ENCODE data around the gene ASXL2.
"Not testable (repeated sequence)": the region's sequence is repeated elsewhere in the genome, so short reads cannot be mapped to it uniquely, and the experiment has no call there.

The ASXL2 gene

DNA sequence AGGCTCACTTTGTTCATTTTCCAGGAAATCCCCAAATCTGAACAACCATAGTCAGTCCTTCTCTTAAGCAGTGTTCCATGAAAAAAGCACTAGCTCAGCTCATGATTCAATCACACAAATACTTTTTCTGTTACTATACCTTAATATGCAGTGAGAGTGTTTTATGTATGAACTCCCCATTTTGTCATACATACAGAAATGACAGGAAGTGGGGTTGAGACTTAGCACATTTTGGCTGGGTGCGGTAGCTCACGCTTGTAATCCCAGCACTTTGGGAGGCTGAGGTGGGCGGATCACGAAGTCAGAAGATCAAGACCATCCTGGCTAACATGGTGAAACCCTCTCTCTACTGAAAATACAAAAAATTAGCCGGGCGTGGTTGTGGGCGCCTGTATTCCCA is 149.7 kb downstream of the ASXL2 start:
- no peak for DNase-seq

DNA sequence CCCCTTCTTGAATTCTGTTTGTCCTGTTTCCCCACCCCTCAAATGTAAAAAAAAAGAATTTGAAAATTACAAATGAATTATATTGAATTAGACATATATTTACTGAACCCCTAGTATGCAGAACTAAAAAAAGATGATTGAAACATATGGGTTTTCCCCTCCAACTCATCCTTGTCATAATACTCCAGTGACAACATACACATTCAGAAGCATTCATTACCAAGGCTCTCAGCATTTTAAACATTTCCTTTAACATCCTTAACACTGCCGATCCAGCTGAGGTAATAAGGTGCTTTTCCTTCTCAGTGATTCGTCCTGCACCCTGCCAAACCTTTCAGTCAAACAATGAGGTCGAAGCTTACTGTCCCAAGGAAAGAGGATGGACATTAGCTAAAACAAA is 151.8 kb downstream of the ASXL2 start:
- DNase-seq: no peak

DNA sequence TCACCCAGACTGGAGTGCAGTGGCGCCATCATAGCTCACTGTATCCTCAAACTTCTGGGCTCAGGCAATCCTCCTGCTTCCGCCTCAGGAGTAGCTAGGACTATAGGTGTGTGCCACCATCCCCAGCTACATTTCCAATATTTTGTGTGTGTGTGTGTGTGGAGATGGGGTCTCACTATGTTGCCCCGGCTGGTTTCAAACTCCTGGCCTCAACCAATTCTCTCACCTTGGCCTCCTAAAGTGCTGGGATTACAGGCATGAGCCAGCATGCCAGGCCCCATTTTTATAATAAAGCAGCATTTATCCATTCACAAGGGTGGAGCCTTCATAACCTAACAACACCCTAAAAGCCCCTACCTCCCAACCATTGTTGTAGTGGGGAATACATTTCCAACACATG is 152.4 kb downstream of the ASXL2 start:
- no peak for DNase-seq

DNA sequence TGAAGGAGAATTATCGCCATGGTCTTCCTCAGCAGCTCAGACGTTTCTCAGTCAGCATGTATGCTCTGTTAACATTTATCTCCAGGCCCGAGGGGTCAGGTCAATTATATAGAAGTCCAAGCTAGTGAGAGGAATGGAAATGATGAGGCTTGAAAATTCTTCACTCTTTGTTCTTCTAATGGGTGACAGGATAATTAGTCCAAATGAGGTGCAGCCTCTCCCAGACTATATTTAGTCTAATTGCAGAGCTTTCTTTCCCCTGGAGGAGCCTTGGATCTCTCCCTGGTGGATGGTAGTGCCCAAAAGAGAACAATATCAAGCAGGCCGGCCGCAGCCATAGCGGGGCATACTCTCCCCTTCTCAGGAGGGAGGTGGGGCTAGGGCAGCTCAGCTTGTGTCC is 153.5 kb downstream of the ASXL2 start:
- no peak for DNase-seq

DNA sequence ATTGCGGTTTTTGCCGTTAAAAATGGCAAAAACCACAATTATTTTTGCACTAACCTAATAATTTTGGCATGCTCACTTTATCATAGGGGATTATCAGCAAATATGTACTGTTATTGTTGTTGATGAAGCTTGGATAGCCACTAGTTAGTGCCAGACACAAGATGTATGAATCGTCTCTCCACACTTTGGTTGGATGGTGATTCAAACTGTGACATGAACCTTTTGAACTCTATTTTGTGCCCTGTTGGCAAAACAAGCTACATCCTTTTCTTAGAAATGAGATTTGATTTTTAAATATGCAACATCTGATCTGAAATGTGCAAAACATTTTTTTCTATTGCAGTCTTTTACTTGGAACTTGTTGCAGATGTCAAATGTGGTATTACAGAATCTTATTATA is 156.1 kb downstream of the ASXL2 start:
- no peak for DNase-seq

DNA sequence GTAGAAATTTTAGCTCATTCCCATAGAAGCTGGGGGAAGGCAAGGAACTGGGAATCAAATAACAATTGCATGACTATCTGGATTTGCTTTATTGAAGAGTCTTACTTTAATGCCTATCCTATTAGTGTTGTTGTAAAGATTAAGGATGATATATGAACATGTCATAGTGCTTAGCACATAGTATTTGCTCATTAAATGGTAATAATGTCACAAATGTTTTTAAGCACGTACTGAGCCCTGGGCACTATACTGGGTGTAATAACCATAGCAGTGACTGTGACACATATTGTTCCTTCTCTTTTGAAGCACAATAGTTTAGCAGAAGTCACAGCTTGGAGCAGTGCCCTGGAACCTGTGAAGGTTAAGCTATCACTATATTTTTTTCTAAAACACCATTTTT is 157.7 kb downstream of the ASXL2 start:
- no peak for DNase-seq

DNA sequence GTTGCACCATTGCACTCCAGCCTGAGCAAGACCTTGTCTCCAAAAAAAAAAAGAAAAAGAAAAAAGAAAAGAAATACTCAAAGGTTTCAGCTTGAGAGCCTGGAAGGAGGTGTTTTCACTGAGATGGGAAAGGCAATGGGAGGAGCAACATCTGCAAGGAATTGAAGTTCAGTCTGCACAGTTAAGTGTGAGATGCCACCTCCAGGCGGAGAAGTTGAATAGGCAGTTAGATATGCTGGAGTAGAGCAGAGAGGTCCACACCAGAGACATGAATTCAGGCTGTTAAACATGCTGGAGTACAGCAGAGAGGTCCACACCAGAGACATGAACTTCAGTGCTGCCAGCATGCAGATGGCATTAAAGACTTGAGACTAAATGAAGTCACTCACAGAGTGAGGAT is 163.5 kb downstream of the ASXL2 start:
- DNase-seq: no peak

DNA sequence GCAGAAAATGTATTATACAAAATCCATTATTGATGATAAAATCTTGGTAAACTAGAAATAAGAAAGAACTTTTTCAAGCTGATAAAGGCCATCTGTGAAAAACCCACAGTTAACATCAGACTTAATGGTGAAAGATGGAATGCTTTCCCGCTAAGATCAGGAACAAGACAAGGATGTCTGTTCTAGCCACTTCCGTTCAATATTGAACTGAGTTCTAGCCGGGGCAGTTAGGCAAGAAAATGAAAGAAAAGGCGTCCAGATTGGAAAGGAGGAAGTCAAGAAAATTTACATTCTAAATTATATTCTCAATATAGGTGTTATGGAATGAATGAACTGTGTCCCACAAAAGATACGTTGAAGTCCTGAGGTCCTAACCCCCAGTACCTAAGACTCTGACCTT is 165.8 kb downstream of the ASXL2 start:
- no peak for DNase-seq

DNA sequence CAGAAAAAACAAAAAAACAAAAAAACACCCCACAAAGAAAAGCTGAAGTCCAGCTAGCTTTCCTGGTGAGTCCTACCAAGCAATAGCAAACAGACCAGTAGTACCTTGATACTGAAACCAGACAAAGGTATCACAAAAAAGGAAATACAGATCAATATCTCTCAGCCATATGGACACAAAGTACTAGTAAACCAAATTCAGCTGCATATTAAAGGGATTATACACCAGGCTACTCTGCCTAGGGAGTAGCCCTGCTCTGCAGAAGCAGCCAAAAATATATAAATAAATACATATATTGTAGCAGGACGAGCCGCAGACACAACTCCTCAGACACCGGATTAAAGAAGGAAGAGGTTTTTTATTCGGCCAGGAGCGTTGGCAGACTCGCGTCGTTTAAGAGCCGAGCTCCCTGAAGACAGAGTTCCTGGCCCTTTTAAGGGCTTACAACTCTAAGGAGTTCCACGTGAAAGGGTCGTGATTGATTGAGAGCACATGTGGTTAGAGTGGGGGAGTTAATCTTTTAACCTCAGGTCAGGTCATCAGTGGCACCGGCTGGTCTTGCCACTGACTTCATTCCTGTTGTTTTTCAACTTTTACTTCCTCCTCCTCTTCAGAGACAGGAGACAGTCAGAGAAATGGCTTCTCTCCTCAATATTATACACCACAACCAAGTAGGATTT is 166.5 kb downstream of the ASXL2 start:
- DNase-seq: no peak

DNA sequence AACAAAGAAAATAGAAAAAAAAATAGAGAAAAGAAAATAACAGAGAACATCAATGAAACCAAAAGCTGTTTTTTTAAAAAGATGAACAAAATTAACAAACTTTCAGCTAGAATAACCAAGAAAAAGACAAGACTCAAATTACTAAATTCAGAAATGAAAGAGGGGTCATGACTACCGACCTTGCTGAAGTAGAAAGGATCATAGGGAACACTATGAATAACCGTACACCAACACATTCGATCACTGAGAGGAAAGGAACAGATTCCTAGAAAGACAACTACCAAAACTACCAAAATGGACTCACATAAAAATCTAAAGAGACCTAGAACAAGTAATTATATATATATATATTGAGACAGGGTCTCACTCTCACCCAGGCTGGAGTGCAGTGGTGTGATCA is 167.5 kb downstream of the ASXL2 start:
- DNase-seq: no peak

DNA sequence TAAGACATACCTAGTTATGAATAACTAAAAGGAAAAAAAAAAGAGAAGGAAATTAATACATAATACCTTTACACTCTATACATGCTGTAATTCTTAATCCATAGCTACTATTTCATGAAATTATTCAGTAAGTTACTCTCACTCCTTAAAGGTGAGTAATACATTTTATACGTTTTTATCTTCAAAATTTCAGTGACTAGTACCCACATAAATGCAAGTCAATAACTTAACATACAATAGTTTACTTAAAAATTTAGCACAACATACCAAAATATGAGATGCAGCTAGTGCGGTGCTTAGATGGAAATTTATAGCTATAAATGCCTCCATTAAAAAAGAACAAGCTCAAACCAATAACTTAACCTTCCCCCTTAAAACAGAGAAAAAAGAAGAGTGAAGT is 168.9 kb downstream of the ASXL2 start:
- DNase-seq: no peak

DNA sequence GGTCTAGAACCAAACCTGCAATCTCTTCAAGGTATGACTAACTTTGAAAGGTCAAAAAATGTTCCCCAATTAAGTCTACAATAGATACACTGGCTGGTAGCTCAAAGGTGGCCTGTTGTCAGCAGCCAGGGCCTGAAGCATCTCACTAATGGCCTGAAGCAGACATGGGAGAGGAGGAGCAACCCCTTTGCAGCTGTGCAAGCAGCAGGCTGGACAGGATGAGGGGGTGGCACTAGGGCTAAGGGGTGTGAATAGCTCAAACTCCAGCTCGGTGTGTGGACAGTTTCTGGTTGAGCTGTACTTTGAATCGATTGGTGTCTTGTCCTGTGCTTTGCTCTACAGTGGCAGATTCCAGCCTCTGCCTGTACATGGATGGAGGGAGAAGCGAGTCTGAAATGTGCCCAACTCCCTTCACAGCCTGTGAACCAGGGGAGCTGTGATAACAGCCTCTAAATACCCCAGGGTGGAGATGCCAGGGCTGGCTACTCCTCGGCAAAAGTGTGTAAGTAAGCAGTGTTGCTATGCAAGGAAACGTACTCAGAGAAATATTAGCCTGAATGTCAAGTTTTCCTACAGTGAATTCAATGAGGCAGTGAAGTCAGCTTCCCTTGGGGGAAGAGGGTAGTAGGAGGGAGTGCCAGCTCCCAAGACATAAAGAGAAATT is 170.2 kb downstream of the ASXL2 start:
- no peak for DNase-seq

DNA sequence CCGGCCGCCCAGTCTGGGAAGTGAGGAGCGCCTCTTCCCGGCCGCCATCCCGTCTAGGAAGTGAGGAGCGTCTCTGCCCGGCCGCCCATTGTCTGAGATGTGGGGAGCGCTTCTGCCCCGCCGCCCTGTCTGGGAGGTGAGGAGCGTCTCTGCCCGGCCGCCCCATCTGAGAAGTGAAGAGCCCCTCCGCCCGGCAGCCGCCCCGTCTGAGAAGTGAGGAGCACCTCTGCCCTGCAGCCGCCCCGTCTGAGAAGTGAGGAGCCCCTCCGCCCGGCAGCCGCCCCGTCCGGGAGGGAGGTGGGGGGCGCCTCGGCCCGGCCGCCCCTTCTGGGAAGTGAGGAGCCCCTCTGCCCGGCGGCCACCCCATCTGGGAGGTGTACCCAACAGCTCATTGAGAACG is 172.7 kb downstream of the ASXL2 start:
- not testable (repeated sequence) for DNase-seq

DNA sequence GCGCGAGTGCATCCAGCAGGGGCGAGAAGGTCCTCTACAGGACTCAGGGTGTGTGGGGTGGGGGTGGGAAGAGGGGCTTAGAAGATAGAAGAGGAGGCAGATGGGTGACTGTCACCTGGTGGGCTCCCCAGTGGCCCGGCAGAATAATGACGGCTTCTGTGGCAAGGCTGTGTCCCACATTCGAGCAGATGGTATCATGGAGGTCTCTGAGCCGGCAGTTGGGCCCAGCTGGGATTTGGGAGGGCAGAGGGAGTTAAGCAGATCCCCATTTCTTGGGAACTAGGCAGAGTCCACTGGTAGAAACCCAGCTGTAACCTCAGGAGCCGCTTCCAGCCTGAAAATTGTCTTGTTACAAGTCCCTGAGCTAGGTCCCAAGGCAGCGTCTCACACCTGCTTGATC is 176.5 kb downstream of the ASXL2 start:
- no peak for DNase-seq

DNA sequence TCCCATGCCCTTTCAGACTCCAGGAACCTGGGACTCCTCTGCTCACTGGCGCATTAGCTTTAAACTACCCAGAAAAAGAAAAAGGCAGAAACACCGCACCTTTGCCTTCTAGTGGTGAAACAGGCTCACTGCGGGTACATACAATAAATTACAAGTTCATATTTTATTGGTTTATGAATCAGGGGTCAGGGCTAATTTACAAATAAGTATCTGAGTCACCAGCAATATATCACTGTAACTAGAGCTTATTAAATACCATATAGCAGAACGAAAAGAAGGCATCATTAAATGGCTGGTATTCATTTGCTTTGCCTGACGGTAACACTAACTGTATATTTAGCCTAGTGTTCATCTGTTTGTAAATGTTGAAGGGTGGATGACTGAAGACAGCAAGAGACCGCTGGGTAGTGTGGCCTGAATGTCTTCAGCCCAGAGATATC is 178.0 kb downstream of the ASXL2 start:
- DNase-seq: no peak

DNA sequence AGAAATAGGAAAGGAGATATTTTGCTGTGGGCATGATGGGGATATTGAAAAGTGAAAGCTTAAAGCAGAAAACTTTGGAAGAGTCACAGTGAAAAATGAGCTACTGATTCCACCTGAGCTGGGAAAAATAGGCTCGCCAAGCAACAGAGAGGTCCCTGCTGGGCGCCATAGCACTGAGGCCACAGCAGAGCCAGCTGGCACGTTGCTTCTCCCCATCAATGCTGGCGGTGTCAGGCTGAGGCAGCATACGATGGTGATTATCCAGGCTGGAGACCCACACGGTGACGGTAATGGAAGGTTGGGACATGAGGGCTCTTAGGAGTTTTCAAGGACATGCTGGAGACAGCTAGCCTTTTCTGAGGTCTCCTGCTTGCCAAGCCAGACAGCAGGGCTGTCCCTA is 179.1 kb downstream of the ASXL2 start:
- no peak for DNase-seq

DNA sequence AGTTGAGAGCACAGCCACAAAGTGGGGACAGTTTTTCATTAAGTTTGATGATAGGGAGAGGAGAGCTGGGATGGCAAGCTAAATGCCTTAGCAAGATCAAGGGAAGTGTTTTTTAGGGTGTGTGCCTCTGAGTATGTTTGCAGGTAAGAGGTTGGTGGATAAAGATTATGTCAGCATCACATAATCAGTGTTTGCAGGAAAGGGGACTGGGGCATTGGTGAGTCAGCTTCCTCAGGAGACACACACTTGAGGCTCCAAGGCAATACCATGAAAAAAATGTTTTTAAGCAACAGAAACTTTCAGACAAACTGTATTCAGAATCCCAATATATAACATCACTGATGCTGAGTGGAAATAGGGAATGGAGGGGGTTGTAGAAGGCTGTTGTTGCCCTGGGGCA is 179.5 kb downstream of the ASXL2 start:
- no peak for DNase-seq

DNA sequence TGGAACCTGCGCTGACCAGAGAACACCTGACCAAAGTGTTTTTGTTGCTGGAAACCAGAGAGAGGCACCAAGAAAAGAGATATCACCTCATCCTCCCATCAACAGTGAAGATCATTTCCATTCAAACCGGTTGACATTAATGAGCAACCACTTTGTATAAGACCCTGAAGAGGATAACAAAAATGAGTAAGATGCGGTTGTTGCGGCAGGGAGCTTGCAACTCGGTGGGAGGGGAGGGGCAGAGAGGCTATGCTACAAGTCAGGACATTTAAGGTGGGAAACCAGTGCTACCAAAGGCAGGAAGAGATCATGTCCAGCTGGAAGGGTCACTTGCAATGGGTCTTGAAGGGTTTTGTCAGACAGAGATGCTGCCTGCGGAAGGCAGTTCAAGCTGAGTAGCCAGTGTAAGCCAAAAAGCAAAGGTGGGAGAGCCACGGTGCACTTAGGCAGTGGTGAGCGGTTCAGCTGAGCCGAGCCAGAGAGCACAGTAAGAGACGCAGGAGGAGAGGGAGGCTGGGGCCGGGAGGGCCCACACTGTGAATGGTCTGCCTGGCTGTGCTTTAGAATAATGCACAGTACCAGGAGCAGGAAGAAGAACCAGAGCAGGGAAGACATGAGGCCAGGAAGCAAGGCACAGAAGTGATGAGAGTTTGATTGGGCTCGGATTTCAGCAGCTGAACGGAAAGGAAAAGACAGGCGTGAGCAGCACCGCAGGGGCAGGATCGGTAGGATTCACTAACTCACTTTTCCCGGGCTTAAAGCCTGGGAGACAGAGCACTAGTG is 180.5 kb downstream of the ASXL2 start:
- DNase-seq: no peak

DNA sequence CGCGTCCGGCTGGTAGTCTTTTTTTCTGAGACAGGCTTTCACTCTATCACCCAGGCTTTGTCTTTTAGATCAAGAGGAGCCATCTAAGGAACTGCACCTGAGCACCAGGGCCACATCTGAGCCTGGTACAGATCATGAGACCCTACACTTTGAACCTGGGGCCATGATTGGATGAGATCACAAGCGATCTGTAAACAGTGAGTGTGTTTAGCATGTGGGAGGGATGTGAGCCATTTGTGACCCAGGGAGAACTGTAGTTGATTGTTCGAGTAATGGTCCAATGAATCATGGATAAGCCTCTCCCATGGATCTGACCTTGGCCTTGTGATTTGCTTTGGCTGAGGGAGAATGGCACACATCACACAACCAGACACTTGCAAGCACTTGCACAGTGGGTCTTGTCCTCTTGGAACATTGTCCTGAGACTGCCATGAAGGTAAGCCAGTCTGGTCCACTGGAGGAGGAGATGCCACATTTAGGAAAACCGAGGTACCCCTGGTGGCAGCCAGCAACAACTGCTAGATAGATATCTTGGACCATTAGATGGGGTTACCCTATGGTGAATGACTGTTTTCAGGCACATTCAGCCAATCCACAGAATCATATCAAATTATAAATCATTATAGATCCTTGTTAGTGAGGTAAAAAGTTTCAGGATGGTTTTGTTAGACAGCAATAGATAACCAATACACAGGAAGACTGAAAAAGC is 185.4 kb downstream of the ASXL2 start:
- no peak for DNase-seq

DNA sequence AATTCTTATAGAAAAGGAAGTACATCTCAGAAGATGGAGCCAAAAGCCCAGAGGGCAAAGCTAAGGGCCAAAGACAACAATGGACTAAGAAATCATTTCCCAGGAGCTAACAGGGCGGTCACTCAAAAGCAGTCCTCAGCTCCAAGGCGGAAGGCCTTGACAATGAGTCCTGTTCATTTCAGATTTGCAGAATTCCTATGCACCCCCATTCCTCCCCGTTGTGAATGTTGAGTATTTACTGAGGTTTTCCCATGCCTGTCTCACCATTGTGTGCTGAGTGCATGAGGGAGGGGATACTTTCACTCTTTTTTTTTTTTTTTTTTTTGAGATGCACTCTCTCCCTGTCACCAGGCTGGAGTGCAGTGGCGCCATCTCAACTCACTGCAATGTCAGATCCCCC is 186.1 kb downstream of the ASXL2 start:
- no peak for DNase-seq

DNA sequence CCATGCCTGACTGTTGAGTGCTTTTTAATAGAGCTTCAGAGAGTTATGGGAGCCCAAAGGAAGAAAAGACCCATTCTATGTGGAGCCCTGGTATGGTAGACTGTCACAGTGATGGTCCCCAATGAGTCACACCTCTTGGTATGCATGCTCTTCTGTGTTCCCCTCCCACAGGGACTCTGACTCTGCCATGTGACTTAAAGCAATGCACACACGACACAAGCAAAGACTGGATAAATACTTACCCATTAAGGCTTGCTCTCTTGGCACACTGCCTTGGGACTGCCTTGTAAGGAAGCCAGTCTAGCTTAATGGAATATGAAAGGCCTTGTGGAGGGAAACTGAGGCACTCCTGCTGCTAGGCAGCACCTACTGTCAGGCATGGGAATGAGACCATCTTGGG is 188.2 kb downstream of the ASXL2 start:
- no peak for DNase-seq

DNA sequence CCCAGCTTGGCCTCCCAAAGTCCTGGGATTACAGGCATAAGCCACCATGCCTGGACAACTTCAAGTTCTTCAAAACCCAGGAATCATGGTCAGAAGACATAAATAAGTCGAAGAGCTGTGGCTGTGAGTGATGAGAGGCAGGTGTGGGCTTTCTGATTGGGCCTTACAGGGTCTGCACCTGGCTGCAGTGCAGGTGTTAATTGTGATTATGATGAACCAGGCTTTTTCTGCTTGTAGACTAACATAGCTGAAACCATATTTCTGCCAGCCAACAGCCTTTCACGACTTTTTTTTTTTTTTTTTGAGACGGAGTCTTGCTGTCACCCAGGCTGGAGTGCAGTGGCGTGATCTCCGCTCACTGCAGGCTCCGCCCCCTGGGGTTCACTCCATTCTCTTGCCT is 190.1 kb downstream of the ASXL2 start:
- DNase-seq: no peak

DNA sequence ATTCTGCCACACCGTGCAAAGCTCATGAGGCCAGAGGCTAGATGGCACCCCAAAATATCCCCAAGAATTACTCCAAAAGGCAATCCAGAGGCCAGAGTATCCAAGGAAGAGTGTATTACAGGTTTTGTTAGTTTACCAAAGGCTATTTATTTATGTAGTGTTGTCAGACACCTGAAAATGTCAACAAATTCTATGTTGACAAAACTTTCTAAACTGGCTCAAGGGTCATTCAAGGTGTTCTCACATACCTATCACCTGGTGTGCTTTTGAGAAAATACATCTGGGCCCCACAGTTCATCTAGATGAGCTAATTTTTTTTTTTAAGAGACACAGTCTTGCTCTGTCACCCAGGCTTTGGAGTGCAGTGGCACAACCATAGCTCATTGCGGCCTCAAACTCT is 192.5 kb downstream of the ASXL2 start:
- no peak for DNase-seq
